OCI-LY1 (cell line): ENCODE results near the gene SSH3.
A peak's percentile ranks its signal among the peaks of the same experiment; 100 is the strongest.

Experiments
- H2AFZ ChIP-seq: fragments of 200-600 bp; sonication (generic), shearing (Covaris generic); 2 replicates; pipeline ENCODE4 v1.6.0; 2014; ENCODE audit warnings: antibody characterized with exemption, mild to moderate bottlenecking, low read length
- H3F3A ChIP-seq: fragments of 200-600 bp; sonication (generic), shearing (Covaris generic); 2 replicates; pipeline ENCODE4 v1.6.0; 2014; ENCODE audit warnings: mild to moderate bottlenecking, antibody characterized with exemption, low read length, moderate library complexity; ENCODE audit not compliant: insufficient read depth
- H3K27ac ChIP-seq: fragments of 200-600 bp; sonication (generic); 2 replicates; pipeline ENCODE4 v1.5.1; 2014; ENCODE audit warnings: low read length, mixed run types, mild to moderate bottlenecking, low read depth; ENCODE audit not compliant: poor library complexity, severe bottlenecking
- H3K27me3 ChIP-seq: fragments of 200-600 bp; sonication (generic); 2 replicates; pipeline ENCODE4 v1.6.0; 2014; ENCODE audit warnings: antibody characterized with exemption, mild to moderate bottlenecking, low read length, moderate library complexity; ENCODE audit not compliant: insufficient read depth
- H3K36me3 ChIP-seq: fragments of 200-600 bp; sonication (generic); 2 replicates; pipeline ENCODE4 v1.6.1; 2014; ENCODE audit warnings: mild to moderate bottlenecking, antibody characterized with exemption, low read length, moderate library complexity, mixed read lengths; ENCODE audit not compliant: insufficient read depth
- H3K4me1 ChIP-seq: fragments of 200-600 bp; sonication (generic); 2 replicates; pipeline ENCODE4 v1.5.1; 2014; ENCODE audit warnings: mild to moderate bottlenecking, low read length, moderate library complexity; ENCODE audit not compliant: insufficient read depth, severe bottlenecking
- H3K4me2 ChIP-seq: fragments of 200-600 bp; sonication (generic), shearing (Covaris generic); 2 replicates; pipeline ENCODE4 v1.6.1; 2014; ENCODE audit warnings: low read length
- H3K4me3 ChIP-seq: fragments of 200-600 bp; sonication (generic); 2 replicates; pipeline ENCODE4 v1.5.1; 2014; ENCODE audit warnings: low read length, low read depth, mild to moderate bottlenecking, mixed read lengths; ENCODE audit not compliant: poor library complexity, severe bottlenecking
- H3K79me2 ChIP-seq: fragments of 200-600 bp; shearing (Covaris generic); 2 replicates; pipeline ENCODE4 v1.6.1; 2016; ENCODE audit warnings: mixed run types, low read length, mixed read lengths; ENCODE audit not compliant: insufficient read depth
- H3K9ac ChIP-seq: fragments of 200-600 bp; sonication (generic), shearing (Covaris generic); 2 replicates; pipeline ENCODE4 v1.6.1; 2014; ENCODE audit warnings: mild to moderate bottlenecking, low read length, mixed read lengths
- H3K9me2 ChIP-seq: fragments of 200-600 bp; sonication (generic), shearing (Covaris generic); 2 replicates; pipeline ENCODE4 v1.6.1; 2014; ENCODE audit warnings: low read depth, mild to moderate bottlenecking, low read length, mixed read lengths
- H3K9me3 ChIP-seq: fragments of 200-600 bp; shearing (Covaris generic); 2 replicates; pipeline ENCODE4 v1.6.1; 2014; ENCODE audit warnings: low read length, mixed read lengths
- H4K20me1 ChIP-seq: fragments of 200-600 bp; sonication (generic), shearing (Covaris generic); 2 replicates; pipeline ENCODE4 v1.6.0; 2016; ENCODE audit warnings: mild to moderate bottlenecking, low read length; ENCODE audit not compliant: insufficient read depth
- EZH2 ChIP-seq: fragments of 200-600 bp; sonication (generic), shearing (Covaris generic); IDR thresholded peaks from 2 replicates; pipeline ENCODE4 v1.8.0; 2017; ENCODE audit warnings: borderline replicate concordance, mixed run types, mild to moderate bottlenecking, antibody characterized with exemption, low read length, moderate library complexity, mixed read lengths
- TF ChIP-seq, protein P1 (sequence below): fragments of 200-600 bp; sonication (generic), shearing (Covaris generic); IDR thresholded peaks from 2 replicates; pipeline ENCODE4 v1.5.1; 2017; ENCODE audit warnings: mild to moderate bottlenecking, antibody characterized with exemption, low read length, moderate library complexity, mixed read lengths

SSH3 gene

GRCh38 chr11:67356864-67357561 lies 53.7 kb downstream of the SSH3 start:
- Histone ChIP-seq H3K27me3 (no peaks in the 10 kb centered on the region), H4K20me1 (no peaks in the 10 kb centered on the region), H3K79me2 (no peaks in the 10 kb centered on the region), H2AFZ (no peak overlapping the region), H3K9me3 (no peaks in the 10 kb centered on the region), H3K27ac (peak overlapping the region; percentile 98), H3K4me1 (peaks cover 42% of the 10 kb centered on the region), H3K4me3 (peak overlapping the region; percentile 47), H3F3A (no peaks in the 10 kb centered on the region), H3K4me2 (peak overlapping the region; percentile 91), H3K9me2 (no peaks in the 10 kb centered on the region), H3K9ac (peak overlapping the region; percentile 77), H3K36me3 (no peaks in the 10 kb centered on the region)
- TF ChIP-seq EZH2 = no peak
- TF ChIP-seq, protein P1, sequence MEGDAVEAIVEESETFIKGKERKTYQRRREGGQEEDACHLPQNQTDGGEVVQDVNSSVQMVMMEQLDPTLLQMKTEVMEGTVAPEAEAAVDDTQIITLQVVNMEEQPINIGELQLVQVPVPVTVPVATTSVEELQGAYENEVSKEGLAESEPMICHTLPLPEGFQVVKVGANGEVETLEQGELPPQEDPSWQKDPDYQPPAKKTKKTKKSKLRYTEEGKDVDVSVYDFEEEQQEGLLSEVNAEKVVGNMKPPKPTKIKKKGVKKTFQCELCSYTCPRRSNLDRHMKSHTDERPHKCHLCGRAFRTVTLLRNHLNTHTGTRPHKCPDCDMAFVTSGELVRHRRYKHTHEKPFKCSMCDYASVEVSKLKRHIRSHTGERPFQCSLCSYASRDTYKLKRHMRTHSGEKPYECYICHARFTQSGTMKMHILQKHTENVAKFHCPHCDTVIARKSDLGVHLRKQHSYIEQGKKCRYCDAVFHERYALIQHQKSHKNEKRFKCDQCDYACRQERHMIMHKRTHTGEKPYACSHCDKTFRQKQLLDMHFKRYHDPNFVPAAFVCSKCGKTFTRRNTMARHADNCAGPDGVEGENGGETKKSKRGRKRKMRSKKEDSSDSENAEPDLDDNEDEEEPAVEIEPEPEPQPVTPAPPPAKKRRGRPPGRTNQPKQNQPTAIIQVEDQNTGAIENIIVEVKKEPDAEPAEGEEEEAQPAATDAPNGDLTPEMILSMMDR = peak; percentile 98

DNA sequence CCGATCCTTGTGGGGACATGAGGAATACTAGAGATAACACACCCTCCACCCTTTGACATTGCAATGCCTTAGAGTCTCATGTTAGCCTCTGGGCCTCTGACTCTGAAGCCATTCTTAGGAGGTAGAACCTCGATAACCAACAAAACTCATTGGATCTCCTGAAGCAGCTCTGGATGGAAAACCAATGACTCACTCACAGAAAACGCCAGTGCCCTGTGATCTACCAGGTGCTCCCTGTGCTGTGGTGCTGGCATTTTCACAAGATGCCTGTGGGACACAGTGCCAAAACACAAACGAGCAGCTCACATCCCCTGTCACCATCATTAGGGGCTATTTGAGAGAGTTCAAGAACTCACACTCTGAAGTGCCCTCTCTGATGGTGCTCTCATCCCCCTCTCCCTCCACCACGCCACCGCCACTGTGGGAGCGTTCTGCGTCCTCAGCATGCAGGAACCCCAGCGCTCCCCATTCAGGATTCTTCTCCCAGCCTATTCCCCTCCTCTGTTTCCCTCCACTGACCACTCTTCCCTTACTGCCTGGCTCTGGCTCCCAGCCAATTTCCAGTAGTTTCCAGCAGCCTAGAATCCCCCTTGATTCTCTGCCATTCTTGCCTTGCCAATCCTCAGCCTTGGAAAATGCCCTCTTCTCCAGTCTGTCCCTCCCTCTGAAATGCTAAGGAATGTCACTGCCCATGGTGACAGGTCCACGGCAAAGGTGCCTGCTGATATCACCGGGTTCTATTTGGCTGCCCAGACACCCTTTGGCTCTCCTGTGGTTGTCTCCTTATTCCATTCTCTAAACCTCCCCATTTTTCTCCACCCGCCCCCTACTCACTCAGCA lies 54.7 kb downstream of the SSH3 start:
- Histone ChIP-seq H3K79me2 (no peaks in the 10 kb centered on the region), H3K4me2 (no peak overlapping the region), H3K9ac (no peak overlapping the region), H3K9me3 (no peaks in the 10 kb centered on the region), H3F3A (no peaks in the 10 kb centered on the region), H3K36me3 (no peaks in the 10 kb centered on the region), H3K4me1 (peaks cover 39% of the 10 kb centered on the region), H3K9me2 (no peaks in the 10 kb centered on the region), H4K20me1 (no peaks in the 10 kb centered on the region), H2AFZ (no peak overlapping the region), H3K4me3 (no peak overlapping the region), H3K27ac (no peak overlapping the region), H3K27me3 (peaks cover 7% of the 10 kb centered on the region; the same call in 1 of the 2 replicates)
- TF ChIP-seq EZH2 = no peak
- TF ChIP-seq, protein P1 = no peak
